Activated gamma-delta T cell treated with anti-CD3 and anti-CD28 coated beads, Interleukin-2, amount 50 U/mL, for 16 hours (primary cell): ENCODE results near the gene SERPINA3.

Source experiments
- DNase-seq: peaks from one replicate; pipeline ENCODE4 v3.0.0-alpha.2; 2020; ENCODE audit warnings: low read depth

Gene SERPINA3

GRCh38 chr14:94613720-94614644, 1.8 kb downstream of the SERPINA3 start:
- no peak for DNase-seq

GRCh38 chr14:94614802-94615201, 2.6 kb downstream of the SERPINA3 start:
- no peak for DNase-seq

DNA sequence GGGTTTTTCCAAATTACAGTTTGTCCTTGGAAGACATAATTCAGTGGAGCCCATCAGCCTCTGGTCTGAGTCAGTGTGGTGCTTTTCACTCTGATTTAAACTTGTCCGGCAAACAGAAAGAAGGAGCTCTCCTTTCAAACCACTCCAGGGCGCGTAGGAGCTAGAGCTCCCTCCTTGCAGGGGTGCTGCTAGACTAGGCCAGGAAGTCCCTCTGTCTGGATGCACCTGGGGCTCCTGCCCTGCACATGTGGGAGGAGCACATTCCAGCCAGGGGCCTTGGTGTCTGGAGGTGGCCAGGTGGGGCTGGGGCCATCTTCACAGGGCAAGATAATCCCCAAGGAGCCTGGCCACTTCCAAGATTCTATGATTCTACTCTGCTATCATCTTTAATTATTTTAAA, 3.1 kb downstream of the SERPINA3 start:
- no peak for DNase-seq

- DNase-seq = no peak
Observed at GRCh38 chr14:94615823-94616570, 3.8 kb downstream of the SERPINA3 start.

- DNase-seq = no peak
Observed at GRCh38 chr14:94617366-94617941, 5.3 kb downstream of the SERPINA3 start.

GRCh38 chr14:94617988-94618822, 6.0 kb downstream of the SERPINA3 start:
- no peak for DNase-seq

- no peak for DNase-seq
Observed at GRCh38 chr14:94619297-94619696, 7.1 kb downstream of the SERPINA3 start.

GRCh38 chr14:94620597-94620996, 8.4 kb downstream of the SERPINA3 start:
- DNase-seq = no peak

- DNase-seq = no peak
Observed at GRCh38 chr14:94621358-94622134, 9.4 kb downstream of the SERPINA3 start.

DNA sequence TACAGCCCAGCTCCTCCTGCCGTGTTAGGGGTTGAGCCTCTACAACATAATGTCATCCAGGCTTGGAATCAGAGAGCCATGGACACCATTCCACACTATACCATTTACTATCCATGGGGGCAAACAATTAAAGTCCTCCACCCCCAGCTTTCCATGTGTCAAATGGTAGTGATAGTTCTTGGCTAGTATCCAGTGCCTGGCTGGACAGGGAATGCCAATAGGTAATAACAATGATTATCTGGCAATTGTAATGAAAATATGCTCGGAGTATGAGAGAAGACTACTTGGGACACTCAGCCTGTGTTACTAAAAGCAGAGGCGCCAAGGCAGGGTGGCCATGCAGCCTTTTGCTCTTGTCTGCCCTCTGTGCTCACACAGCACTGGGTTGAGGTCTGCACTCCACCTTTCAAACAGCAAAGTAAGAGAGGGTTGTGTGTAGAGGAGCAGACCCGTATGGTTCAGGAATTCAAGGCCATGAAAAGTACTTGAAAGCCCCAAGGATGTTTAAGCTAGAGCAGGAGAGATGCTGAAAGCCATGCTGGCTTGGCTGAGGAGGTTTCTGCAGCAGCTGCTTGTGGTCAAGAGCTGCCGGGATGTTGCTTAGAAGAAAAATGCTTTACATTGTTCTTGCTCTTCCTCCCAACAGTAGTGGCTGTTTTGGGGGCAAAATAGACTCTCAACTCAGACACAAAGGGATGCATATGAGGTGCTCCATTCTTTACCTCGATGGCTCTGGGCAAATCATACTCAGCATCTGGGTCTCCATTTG, 10.6 kb downstream of the SERPINA3 start:
- DNase-seq = no peak

- DNase-seq = no peak
Observed at GRCh38 chr14:94623422-94623809, 11.2 kb downstream of the SERPINA3 start.

DNA sequence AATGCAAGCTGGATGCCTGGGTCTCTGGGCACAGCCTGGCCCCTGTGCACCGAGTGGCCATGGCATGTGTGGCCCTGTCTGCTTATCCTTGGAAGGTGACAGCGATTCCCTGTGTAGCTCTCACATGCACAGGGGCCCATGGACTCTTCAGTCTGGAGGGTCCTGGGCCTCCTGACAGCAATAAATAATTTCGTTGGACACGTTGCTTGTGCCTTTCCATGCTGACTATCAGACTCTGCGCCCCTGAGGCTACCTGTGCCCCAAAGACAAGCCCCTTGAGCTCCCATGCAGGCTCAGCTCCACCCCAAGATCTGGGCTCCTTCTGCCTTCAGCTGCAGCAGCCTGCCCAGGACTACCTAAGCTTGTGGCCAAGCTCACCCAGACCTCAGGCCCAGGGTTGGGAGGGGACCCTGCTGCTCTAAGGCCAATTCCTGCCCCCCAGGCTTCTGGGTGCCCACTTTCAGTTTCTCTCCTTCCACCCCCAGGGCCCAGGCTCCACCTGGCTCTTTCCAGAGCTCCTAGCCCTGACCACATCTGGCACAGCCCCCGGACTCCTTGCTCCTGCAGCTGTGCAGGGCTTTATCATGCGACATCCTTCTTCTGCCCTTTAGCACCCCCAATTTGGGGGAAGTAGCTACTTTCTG, 11.8 kb downstream of the SERPINA3 start:
- no peak for DNase-seq

- no peak for DNase-seq
Observed at GRCh38 chr14:94624537-94625352, 12.6 kb downstream of the SERPINA3 start.

GRCh38 chr14:94625353-94625635, 13.1 kb downstream of the SERPINA3 start:
- DNase-seq = no peak

- DNase-seq = no peak
Observed at GRCh38 chr14:94628578-94628977, 16.4 kb downstream of the SERPINA3 start.

DNA sequence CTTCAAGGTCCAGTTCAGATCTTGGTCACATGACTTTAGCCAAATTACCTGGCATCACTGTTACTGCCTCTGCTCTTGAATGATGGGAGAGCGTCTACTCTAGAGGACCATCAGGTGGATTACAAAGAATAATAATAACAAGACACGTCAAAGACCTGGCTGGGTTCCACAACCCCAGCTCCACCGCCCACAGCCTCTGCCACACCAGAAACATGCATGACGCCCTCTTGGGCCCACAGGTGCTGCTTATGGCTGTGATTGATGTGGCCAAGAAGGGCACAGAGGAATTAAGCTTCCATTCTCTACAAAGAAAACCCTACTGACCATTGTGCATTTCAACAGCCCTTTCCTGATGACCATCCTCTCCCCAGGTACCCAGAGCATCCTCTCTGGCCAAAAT, 18.2 kb downstream of the SERPINA3 start:
- no peak for DNase-seq

DNA sequence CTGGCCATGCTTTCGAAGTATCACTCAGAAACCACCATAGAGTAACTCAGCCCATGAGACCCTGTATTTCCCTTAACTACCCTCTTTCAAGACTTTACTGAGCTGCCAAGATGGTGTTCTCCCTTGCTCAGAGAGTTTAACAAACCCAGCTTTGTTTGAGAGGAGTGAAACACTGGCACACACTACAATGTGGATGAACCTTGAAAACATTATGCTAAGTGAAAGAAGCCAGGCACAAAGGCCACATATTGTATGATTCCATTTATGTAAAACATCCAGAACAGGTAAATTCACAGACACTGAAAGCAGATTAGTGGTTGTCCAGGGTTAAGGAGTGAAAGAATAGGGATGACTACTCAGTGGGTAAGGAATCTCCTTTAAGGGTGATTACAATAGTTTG, 18.9 kb downstream of the SERPINA3 start:
- no peak for DNase-seq

DNA sequence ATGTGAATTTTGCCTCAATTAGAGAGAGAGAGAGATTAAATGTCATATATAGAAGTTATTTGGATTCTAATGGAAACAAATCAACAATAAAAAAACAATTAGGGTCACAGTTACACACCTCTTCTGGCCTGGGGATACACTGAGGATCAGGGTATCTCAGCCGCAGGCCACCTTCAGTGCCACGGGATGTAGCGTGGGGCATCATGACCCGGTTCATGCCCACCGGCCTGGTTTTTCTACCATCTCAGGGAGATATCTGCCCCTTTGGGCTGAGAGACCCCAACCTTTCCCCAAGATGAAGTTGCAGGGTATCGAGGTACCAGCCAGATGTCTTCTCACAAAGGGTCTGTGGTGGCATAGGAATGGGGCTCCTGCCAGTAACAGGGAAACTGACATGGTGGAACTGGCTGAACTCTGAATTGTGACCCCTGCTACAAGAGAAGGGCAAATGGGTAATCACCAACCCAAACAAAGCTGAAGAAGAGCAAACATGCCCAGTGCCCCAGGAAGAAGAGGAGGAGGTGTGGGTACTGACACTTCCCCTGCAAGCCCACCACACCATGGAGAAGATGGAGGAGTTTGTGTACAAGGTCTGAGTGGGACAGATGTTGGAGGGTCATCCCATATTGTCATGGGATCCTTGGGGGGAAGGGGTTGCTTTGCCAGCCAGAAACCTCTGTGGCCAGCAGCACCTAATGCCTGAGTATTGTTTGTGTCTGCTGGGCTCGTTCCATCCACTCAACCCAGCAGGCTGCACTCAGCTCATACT, 19.5 kb downstream of the SERPINA3 start:
- DNase-seq = no peak

GRCh38 chr14:94632305-94632590, 20.1 kb downstream of the SERPINA3 start:
- DNase-seq = no peak
